HEK293 (cell line): ENCODE data around the gene ASXL2.

Experiments used
- CTCF ChIA-PET: fragments of 350-600 bp; formaldehyde crosslinking; extraction: SDS; loops from one replicate; lab custom pipeline; 2021; ENCODE audit warnings: antibody characterized with exemption; lab: Yijun Ruan, JAX
- POLR2A ChIA-PET: fragments of 300-600 bp; formaldehyde crosslinking; extraction: SDS; loops from one replicate; lab custom pipeline; 2020; ENCODE audit warnings: antibody characterized with exemption, inconsistent platforms; lab: Yijun Ruan, JAX
- H3K27ac ChIP-seq: fragments of 200-500 bp; sonication (Bioruptor generic); 2 replicates; pipeline ENCODE4 v1.5.1; 2014; ENCODE audit warnings: low read depth, low read length, control low read depth, inconsistent platforms; ENCODE audit errors: extremely low read depth
- H3K36me3 ChIP-seq, 2 experiments: fragments of 200-500 bp in 1 of 2; sonication (Bioruptor generic) in 1 of 2; 1 replicate in 1 of 2; 2 replicates in 1 of 2; pipeline ENCODE4 v1.5.1; 2014 to 2017; ENCODE audit warnings: inconsistent platforms in 2 of 2, low read length in 2 of 2; ENCODE audit not compliant: control insufficient read depth in 2 of 2, insufficient read depth in 1 of 2
- H3K4me1 ChIP-seq: fragments of 200-500 bp; sonication (Bioruptor generic); 2 replicates; pipeline ENCODE4 v1.5.1; 2014; ENCODE audit warnings: mild to moderate bottlenecking, low read length, inconsistent platforms; ENCODE audit not compliant: control insufficient read depth, insufficient read depth
- H3K4me3 ChIP-seq: 2 replicates; pipeline ENCODE4 v1.5.1; 2011; ENCODE audit warnings: low read depth, mild to moderate bottlenecking, control low read depth, low read length, moderate library complexity
- H3K9me3 ChIP-seq: fragments of 200-500 bp; sonication (Bioruptor generic); 2 replicates; pipeline ENCODE4 v1.5.1; 2014; ENCODE audit warnings: low read depth, low read length, inconsistent platforms; ENCODE audit not compliant: control insufficient read depth, insufficient read depth
- GLI4 ChIP-seq: fragments of 450-650 bp; formaldehyde crosslinking; IDR thresholded peaks from 2 replicates; pipeline ENCODE4 v1.5.1; 2016; ENCODE audit warnings: missing biosample characterization, missing genetic modification characterization
- HOXA7 ChIP-seq: sonication (generic); formaldehyde crosslinking; IDR thresholded peaks from 2 replicates; pipeline ENCODE4 v1.8.1; 2022; ENCODE audit warnings: missing genetic modification reagents, borderline replicate concordance
- OSR2 ChIP-seq: fragments of 450-650 bp; formaldehyde crosslinking; IDR thresholded peaks from 2 replicates; pipeline ENCODE4 v1.5.1; 2016; ENCODE audit warnings: missing biosample characterization, missing genetic modification characterization
- OVOL3 ChIP-seq: fragments of 450-650 bp; formaldehyde crosslinking; IDR thresholded peaks from 2 replicates; pipeline ENCODE4 v1.5.1; 2016; ENCODE audit warnings: missing biosample characterization, missing genetic modification characterization
- PRDM10 ChIP-seq: fragments of 450-650 bp; formaldehyde crosslinking; IDR thresholded peaks from 2 replicates; pipeline ENCODE4 v1.5.1; 2016; ENCODE audit warnings: missing biosample characterization, missing genetic modification characterization
- REST ChIP-seq: fragments of 450-650 bp; formaldehyde crosslinking; IDR thresholded peaks from 2 replicates; pipeline ENCODE4 v1.5.1; 2016; ENCODE audit warnings: missing biosample characterization, missing genetic modification characterization
- ZBTB17 ChIP-seq: fragments of 450-650 bp; formaldehyde crosslinking; IDR thresholded peaks from 2 replicates; pipeline ENCODE4 v1.5.1; 2016; ENCODE audit warnings: missing biosample characterization, missing genetic modification characterization
- ZBTB44 ChIP-seq: fragments of 450-650 bp; IDR thresholded peaks from 2 replicates; pipeline ENCODE4 v1.5.1; 2018; ENCODE audit warnings: missing biosample characterization, mild to moderate bottlenecking, missing genetic modification characterization
- ZNF214 ChIP-seq: fragments of 450-650 bp; formaldehyde crosslinking; IDR thresholded peaks from 2 replicates; pipeline ENCODE4 v1.5.1; 2017; ENCODE audit warnings: missing biosample characterization, mild to moderate bottlenecking, missing genetic modification characterization, borderline replicate concordance
- ZNF280C ChIP-seq: fragments of 450-650 bp; formaldehyde crosslinking; IDR thresholded peaks from 2 replicates; pipeline ENCODE4 v1.5.1; 2016; ENCODE audit warnings: missing biosample characterization, missing genetic modification characterization
- ZNF423 ChIP-seq: fragments of 450-650 bp; formaldehyde crosslinking; IDR thresholded peaks from 2 replicates; pipeline ENCODE4 v1.5.1; 2016; ENCODE audit warnings: missing biosample characterization, missing genetic modification characterization
- ZNF48 ChIP-seq: fragments of 450-650 bp; formaldehyde crosslinking; IDR thresholded peaks from 2 replicates; pipeline ENCODE4 v1.5.1; 2016; ENCODE audit warnings: missing biosample characterization, missing genetic modification characterization
- ZNF510 ChIP-seq: fragments of 450-650 bp; formaldehyde crosslinking; IDR thresholded peaks from 2 replicates; pipeline ENCODE4 v1.5.1; 2018; ENCODE audit warnings: mild to moderate bottlenecking, missing genetic modification characterization, missing biosample characterization; ENCODE audit not compliant: insufficient replicate concordance
- ZNF555 ChIP-seq: fragments of 450-650 bp; formaldehyde crosslinking; conservative IDR thresholded peaks from 2 replicates; pipeline ENCODE4 v1.5.1; 2017; ENCODE audit warnings: missing biosample characterization, mild to moderate bottlenecking, missing genetic modification characterization, inconsistent platforms
- ZNF596 ChIP-seq: fragments of 450-650 bp; IDR thresholded peaks from 2 replicates; pipeline ENCODE4 v1.5.0; 2018; ENCODE audit warnings: missing biosample characterization, mild to moderate bottlenecking, missing genetic modification characterization, moderate library complexity
- ZNF664 ChIP-seq: fragments of 450-650 bp; formaldehyde crosslinking; IDR thresholded peaks from 2 replicates; pipeline ENCODE4 v1.5.1; 2016; ENCODE audit warnings: missing biosample characterization, missing genetic modification characterization
- ZNF677 ChIP-seq: fragments of 450-650 bp; IDR thresholded peaks from 2 replicates; pipeline ENCODE4 v1.5.0; 2018; ENCODE audit warnings: missing biosample characterization, mild to moderate bottlenecking, missing genetic modification characterization, moderate library complexity
- ZXDB ChIP-seq: fragments of 450-650 bp; formaldehyde crosslinking; IDR thresholded peaks from 2 replicates; pipeline ENCODE4 v1.5.1; 2016; ENCODE audit warnings: missing biosample characterization, missing genetic modification characterization

The ASXL2 gene

GRCh38 chr2:25722224-25722623 is 156.1 kb downstream of the ASXL2 start (continued):
- TF ChIP-seq ZBTB44 (tag by site-specific recombination) (no peak), ZNF677 (tag by site-specific recombination) (no peak)

- Histone ChIP-seq H3K9me3 (no peaks in the 10 kb centered on the region), H3K4me1 (no peaks in the 10 kb centered on the region), H3K4me3 (no peak overlapping the region), H3K27ac (no peak overlapping the region), H3K36me3 (no peaks in the 10 kb centered on the region)
- ChIA-PET CTCF (interaction anchor here (1.9 kb wide), 1 partner anchor 114 kb away, joined by 15 read pairs; no protein-coding TSS in a partner anchor), POLR2A (no interaction called here)
- TF ChIP-seq ZNF214 (tag by site-specific recombination) (no peak), ZNF664 (tag by site-specific recombination) (peak; percentile 52; the same call in 1 of the 2 replicates)
Observed at GRCh38 chr2:25720575-25720974, 157.7 kb downstream of the ASXL2 start.

- POLR2A ChIA-PET = no interaction called here
- CTCF ChIA-PET = interaction anchor here (0.6 to 1.3 kb wide), 5 partner anchors 14 to 431 kb away, joined by 3 to 6 read pairs (median 3); no protein-coding TSS in a partner anchor
Observed at GRCh38 chr2:25714740-25715139, 163.5 kb downstream of the ASXL2 start.

GRCh38 chr2:25712455-25712854 is 165.8 kb downstream of the ASXL2 start:
- Histone ChIP-seq H3K27ac (no peak overlapping the region), H3K4me1 (no peaks in the 10 kb centered on the region), H3K4me3 (no peak overlapping the region), H3K36me3 (no peaks in the 10 kb centered on the region), H3K9me3 (no peaks in the 10 kb centered on the region)
- POLR2A ChIA-PET = no interaction called here
- TF ChIP-seq ZNF510 (tag by site-specific recombination) = no peak
- no peak for TF ChIP-seq ZNF596 (tag by site-specific recombination)
- no peak for TF ChIP-seq HOXA7
- TF ChIP-seq REST (tag by site-specific recombination) = no peak
- no peak for TF ChIP-seq ZBTB17 (tag by site-specific recombination)
- TF ChIP-seq PRDM10 (tag by site-specific recombination) = no peak
- CTCF ChIA-PET = interaction anchor here (1.3 kb wide), 1 partner anchor 376 kb away, joined by 3 read pairs; no protein-coding TSS in a partner anchor

More at GRCh38 chr2:25714740-25715139, 163.5 kb downstream of the ASXL2 start:
- no peak overlapping the region for H3K27ac ChIP-seq
- no peak overlapping the region for H3K4me3 ChIP-seq
- H3K9me3 ChIP-seq = no peaks in the 10 kb centered on the region
- TF ChIP-seq GLI4 (no peak), ZNF280C (no peak), OVOL3 (tag by site-specific recombination) (no peak), OSR2 (tag by site-specific recombination) (no peak), ZNF555 (tag by site-specific recombination) (no peak), ZXDB (tag by site-specific recombination) (no peak), ZNF423 (tag by site-specific recombination) (no peak), ZNF48 (no peak)
- TF ChIP-seq, all 188 proteins: peak for 0
- Histone ChIP-seq H3K4me1 (no peaks in the 10 kb centered on the region), H3K36me3 (no peaks in the 10 kb centered on the region)
